Kidney (tissue), 14 donors: ENCODE measurements around the gene LRRC4C. TPM values are rescaled to one million over a fixed set of nuclear protein-coding genes. Genes with fewer than 3 reads are reported as not detected.

Experiments used
- DNase-seq, 5 donors: peaks; one replicate each; pipeline ENCODE4 v3.0.0-alpha.2; 2013 to 2020
- FAIRE-seq: peaks from 2 replicates; lab custom pipeline; 2012; peaks lifted over from hg19 to GRCh38; lab: Jason Lieb, UNC
- H3K27ac ChIP-seq, 2 donors: one replicate each; pipeline ENCODE4 v1.7.0; 2013; ENCODE audit warnings: low read depth in 2 of 2, low read length in 2 of 2, inconsistent platforms in 1 of 2
- H3K27me3 ChIP-seq: one replicate; pipeline ENCODE4 v1.7.1; 2013; ENCODE audit warnings: low read length, inconsistent platforms; ENCODE audit not compliant: control insufficient read depth, insufficient read depth
- H3K36me3 ChIP-seq, 3 donors: one replicate each; pipeline versions ENCODE4 v1.7.0 to v1.7.1; 2013; ENCODE audit warnings: low read length in 3 of 3, control low read depth in 1 of 3, inconsistent platforms in 1 of 3; ENCODE audit not compliant: insufficient read depth in 3 of 3, control insufficient read depth in 2 of 3
- H3K4me1 ChIP-seq, 3 donors: one replicate each; pipeline versions ENCODE4 v1.7.0 to v1.7.1; 2013; ENCODE audit warnings: low read length in 3 of 3, inconsistent platforms in 1 of 3, low read depth in 1 of 3; ENCODE audit not compliant: control insufficient read depth in 2 of 3, insufficient read depth in 2 of 3
- H3K4me3 ChIP-seq, 3 donors: one replicate each; pipeline versions ENCODE4 v1.7.0 to v1.8.1; 2013; ENCODE audit warnings: low read length in 3 of 3, control low read depth in 1 of 3, inconsistent platforms in 1 of 3
- H3K9ac ChIP-seq, 3 donors: one replicate each; pipeline versions ENCODE4 v1.7.0 to v1.7.1; 2013; ENCODE audit warnings: low read length in 3 of 3, control low read depth in 1 of 3, inconsistent platforms in 1 of 3
- H3K9me3 ChIP-seq, 3 donors: one replicate each; pipeline versions ENCODE4 v1.7.0 to v1.7.1; 2013; ENCODE audit warnings: low read length in 3 of 3, control low read depth in 1 of 3, inconsistent platforms in 1 of 3; ENCODE audit not compliant: control insufficient read depth in 2 of 3, insufficient read depth in 1 of 3
- CTCF ChIP-seq: IDR thresholded peaks from 3 replicates; pipeline ENCODE4 v1.5.1; 2012; ENCODE audit warnings: mild to moderate bottlenecking, moderate library complexity, borderline replicate concordance; ENCODE audit not compliant: insufficient read depth; ENCODE audit errors: extremely low read depth
- intact Hi-C: fragments of 100-400 bp; cut with DNase I; formaldehyde crosslinking; loops from one replicate; pipeline ENCODE4 v1.11.1; 2022
- polyA plus RNA-seq: library from polyadenylated mRNA; stranded (reverse); fragments of 350-450 nt; fragmentation: Illumina TruSeq; extraction: RNeasy Lipid Tissue Mini Kit (QIAGEN cat#74804); gene quantifications from one replicate; pipeline ENCODE4 v1.2.3, GENCODE V29; 2014; ENCODE audit warnings: low read depth, low replicate concordance; ENCODE audit not compliant: insufficient read depth
- total RNA-seq: library from RNA; stranded (reverse); fragmentation: NEBNext Ultra II Directional; extraction: Animal tissue kit (Norgen Biotek cat#: 25700); gene quantifications from one replicate; pipeline ENCODE4 v1.2.1, GENCODE V29; 2021
- donor health status: control.
- donor health status: control.
- donor health status: control.
- donor health status: control.
- donor health status: control.
- donor health status: DM: yes; HTN: yes; CAD: no.
- donor health status: Normal renal cell carcinoma (clear cell type).

LRRC4C gene
- total and polyA plus RNA-seq, 2 donors from 2014 or later: 0.26 to 1.6 TPM

DNA sequence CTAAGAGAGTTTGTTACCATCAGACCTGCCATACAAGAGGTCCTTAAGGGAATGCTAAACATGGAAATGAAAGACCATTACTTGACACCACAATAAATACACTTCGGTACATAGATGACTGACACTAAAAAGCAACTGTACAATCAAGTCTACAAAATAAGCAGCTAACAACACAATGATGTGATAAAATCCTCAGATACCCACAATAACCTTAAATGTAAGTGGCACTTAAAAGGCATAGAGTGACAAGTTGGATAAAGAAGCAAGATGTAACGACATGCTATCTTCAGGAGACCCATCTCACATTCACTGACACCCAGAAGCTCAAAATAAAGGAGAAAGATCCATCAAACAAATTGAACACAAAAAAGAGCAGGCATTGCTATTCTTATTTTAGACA lies 107.6 kb downstream of the LRRC4C start:
- no peaks in the 10 kb centered on the region for H3K27me3 ChIP-seq
- intact Hi-C loops: no loop called here
- DNase-seq (no peak), FAIRE-seq (no peak)
- H3K9me3 ChIP-seq: no peaks in the 10 kb centered on the region
- H3K27ac ChIP-seq: no peak overlapping the region
- TF ChIP-seq CTCF: no peak
- H3K4me1 ChIP-seq: no peaks in the 10 kb centered on the region
- H3K9ac ChIP-seq: no peak overlapping the region
- no peaks in the 10 kb centered on the region for H3K36me3 ChIP-seq
- H3K4me3 ChIP-seq: no peak overlapping the region

DNA sequence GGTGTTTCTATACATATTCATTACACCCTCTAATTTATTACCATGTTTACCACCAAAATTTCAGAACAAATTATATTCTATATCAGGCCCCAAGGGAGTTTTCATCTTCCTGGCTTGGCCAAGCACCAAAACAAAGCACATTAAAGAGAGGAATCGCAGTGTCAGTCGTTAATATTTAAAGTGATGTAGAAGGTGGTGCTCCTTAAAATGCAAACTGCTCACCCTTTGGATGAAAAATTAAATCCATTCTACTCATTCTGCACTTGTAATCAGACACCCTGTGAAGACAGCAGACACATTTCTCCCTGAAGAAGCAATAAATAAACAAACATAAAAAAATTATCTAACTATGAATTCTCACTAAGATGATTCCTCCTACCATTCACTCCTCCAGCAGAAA lies 113.4 kb downstream of the LRRC4C start:
- H3K9ac ChIP-seq: no peak overlapping the region
- no peak for FAIRE-seq
- TF ChIP-seq CTCF: no peak
- no peaks in the 10 kb centered on the region for H3K27me3 ChIP-seq
- no peak overlapping the region for H3K27ac ChIP-seq
- intact Hi-C loops: no loop called here
- no peak overlapping the region for H3K4me3 ChIP-seq
- DNase-seq: no peak
- no peaks in the 10 kb centered on the region for H3K4me1 ChIP-seq
- H3K36me3 ChIP-seq: no peaks in the 10 kb centered on the region
- H3K9me3 ChIP-seq: no peaks in the 10 kb centered on the region

GRCh38 chr11:41334007-41334933 lies 125.2 kb downstream of the LRRC4C start:
- Histone ChIP-seq H3K27ac (no peak overlapping the region), H3K4me1 (no peaks in the 10 kb centered on the region), H3K36me3 (no peaks in the 10 kb centered on the region), H3K9ac (no peak overlapping the region), H3K4me3 (no peak overlapping the region), H3K9me3 (no peaks in the 10 kb centered on the region), H3K27me3 (no peaks in the 10 kb centered on the region)
- intact Hi-C loops: no loop called here
- no peak for FAIRE-seq
- DNase-seq: no peak
- TF ChIP-seq CTCF: no peak
